NCI-H345 treated with DMSO at 0.1 percent for 48 hours (cell line): ENCODE data around the gene OTOP1.
"Not testable (repeated sequence)": the region's sequence is repeated elsewhere in the genome, so short reads cannot be mapped to it uniquely, and the experiment has no call there.

Experiments used
- DNase-seq: peaks from one replicate; lab custom pipeline; 2025; ENCODE audit not compliant: unreplicated experiment; lab: John Stamatoyannopoulos, UW

Gene OTOP1

DNA sequence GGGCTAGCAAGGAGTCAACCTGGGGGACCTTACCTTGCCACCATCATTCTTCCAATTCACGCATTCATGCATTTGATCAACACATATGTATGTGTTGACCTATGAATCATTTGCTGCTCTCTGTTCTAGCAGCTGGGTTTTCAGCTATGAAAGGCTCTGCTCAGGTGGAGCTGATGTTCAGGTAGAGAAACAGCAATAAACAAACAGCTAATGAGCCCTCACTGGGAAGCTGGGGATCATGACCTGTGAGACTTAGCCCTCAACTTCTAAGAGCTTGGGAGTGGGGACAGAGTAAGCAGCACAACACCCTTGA is 1.6 kb upstream of the OTOP1 start:
- DNase-seq: no peak

DNA sequence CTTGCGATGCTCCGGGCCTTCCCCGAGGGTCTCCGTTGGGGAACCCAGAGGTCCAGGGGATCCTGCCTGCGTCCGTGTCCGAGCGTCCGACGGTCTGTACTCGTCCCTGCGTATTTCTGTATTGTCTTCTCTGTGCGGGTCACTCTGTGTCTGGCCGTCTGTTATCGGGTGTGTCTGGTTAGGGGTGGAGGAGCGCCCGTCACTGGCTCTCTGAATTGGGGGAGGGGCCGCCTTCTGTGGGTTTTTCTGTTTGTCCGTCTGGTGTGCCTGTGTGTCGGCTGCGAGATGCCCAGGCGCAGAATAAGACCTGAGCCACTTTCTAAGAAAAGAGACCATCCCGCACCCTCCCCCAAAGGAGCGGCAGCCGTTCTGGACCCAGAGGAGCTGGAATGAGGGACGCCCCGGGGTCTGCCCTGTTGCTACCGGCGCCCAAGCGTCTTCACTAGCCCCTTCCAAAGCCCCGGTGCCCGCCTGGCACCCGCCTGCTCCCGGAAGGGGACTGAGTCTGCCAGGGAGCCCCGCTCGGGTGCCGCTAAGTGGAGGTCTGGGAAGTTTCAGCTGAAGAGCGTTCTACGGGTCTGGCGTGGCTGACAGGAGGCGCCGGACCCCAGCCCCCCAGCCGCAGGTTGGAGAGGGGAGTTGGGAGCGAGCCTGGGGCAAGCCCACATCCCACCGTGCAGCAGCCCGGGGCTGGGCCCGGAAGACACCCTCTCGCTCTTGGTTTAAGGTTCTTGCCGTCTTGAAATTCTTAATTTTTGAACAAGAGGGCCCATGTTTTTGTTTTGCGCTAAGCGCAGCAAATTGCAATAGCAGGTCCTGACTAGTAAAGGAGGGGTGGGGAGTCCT is 1.0 kb upstream of the OTOP1 start:
- no peak for DNase-seq

DNA sequence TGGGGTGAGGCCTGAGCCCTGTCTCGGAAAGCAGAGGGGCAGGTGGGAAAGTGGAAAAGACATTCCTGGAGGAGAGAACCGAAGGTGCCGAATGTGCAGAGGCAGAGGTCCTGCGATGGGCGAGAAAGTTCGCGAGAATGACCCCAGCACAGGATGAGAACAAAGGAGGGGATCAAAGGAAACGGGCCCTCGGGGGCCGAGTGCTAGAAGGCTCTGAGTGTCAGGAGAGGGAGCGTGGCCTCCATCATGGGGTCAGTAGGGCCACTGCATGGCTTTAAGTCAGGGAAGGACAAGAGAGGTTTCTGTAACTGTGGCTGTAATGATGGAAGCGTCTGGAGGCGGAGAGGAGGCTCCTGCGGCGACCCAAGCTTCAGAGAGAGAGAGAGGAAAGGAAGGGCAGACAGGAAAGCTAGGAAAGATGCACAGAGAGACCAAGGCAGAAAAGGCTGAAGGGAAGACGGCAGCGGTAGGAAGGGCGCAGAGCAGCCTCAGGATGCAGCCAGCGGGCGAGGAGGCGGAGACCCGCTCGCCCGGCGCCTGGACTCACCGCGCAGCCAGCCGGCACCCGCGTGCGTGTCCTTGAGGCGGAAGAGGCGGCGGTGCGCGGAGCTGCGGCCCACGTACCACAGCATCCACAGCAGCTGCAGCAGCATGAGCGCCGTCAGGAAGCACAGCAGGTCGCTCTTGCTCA is 669 bp downstream of the OTOP1 start:
- DNase-seq: no peak

DNA sequence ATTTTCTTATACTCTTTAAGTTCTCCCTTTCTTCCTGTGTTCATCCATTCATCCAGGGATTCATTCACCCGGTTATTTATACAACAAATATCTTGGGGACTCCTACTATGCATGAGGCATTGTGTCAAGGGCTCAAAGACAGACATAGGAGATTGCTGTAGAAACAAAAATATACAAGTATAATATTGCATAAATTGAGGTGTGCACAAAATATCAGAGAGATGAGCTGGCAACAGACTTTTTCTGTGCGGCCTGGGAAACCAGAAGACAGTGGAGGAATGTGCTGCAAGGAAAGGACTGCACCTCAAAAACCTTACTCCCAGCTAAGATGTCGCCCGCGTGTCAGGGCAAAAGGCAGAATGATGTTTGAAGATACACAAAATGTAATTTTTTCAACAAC is 9.6 kb downstream of the OTOP1 start:
- no peak for DNase-seq

DNA sequence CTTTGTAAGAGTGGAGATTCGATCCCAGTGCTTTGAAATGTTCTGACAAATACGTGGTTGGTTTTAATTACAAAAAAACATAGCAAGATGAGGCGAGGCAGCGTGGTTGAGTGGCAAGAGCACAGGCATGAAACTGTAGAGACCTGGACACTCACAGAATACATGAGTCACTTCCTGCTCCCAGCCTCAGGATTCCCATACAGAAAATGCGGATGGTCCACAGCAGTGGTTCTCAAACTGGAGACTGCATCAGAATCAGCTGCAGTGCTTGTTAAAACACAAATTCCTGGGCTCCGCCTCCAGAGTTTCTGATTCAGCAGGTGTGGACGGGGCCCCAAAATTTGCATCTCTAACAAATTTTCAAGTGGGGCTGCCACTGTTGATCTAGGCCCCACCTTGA is 10.1 kb downstream of the OTOP1 start:
- DNase-seq: no peak

DNA sequence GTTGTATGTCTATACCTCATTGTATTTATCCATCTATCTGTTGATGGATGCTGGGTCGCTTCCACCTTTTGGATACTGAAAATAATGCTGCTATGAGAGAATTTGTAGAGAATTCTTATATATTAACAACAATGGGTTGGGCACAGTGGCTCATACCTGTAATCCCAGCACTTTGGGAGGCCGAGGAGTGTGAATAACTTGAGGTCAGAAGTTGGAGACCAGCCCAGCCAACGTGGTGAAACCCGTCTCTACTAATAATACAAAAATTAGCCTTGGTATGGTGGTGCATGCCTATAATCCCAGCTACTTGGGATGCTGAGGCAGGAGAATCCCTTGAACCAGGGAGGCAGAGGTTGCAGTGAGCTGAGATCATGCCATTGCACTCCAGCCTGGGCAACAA is 13.1 kb downstream of the OTOP1 start:
- DNase-seq: not testable (repeated sequence)

DNA sequence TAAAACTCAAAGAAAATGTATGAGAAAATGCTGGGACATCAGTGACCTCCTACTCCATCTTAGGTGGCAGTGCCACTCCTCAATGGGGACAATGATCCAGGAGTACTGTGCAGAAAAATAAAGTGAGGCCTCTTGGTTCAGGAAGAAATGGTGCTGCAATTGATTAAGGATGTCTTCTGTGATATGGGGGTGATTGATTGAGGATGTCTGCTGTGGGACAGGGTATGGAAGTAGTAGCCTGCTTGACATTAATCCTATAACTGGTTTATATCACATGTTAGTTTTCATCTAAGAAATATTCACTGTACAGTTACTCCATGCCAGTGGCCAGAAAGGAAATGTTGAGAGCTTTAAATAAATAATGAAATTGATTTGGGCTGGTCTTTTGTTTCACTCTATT is 20.5 kb downstream of the OTOP1 start:
- DNase-seq: no peak

DNA sequence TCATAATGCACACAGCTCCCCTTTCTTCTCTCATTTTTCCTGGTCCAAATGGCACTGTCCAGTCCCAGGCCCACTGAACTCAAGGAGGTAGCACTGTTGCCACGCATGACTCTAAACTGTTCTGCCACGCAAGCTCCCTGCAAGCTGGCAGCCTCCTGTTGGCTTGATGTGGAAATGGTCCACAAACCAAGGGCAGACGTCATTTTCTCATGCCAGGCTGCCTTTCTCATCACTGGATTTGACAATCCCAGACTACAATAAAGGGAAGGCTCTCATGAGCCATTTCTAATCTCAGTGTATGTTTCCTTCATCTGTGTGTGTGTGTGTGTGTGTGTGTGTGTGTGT is 22.4 kb downstream of the OTOP1 start:
- no peak for DNase-seq

DNA sequence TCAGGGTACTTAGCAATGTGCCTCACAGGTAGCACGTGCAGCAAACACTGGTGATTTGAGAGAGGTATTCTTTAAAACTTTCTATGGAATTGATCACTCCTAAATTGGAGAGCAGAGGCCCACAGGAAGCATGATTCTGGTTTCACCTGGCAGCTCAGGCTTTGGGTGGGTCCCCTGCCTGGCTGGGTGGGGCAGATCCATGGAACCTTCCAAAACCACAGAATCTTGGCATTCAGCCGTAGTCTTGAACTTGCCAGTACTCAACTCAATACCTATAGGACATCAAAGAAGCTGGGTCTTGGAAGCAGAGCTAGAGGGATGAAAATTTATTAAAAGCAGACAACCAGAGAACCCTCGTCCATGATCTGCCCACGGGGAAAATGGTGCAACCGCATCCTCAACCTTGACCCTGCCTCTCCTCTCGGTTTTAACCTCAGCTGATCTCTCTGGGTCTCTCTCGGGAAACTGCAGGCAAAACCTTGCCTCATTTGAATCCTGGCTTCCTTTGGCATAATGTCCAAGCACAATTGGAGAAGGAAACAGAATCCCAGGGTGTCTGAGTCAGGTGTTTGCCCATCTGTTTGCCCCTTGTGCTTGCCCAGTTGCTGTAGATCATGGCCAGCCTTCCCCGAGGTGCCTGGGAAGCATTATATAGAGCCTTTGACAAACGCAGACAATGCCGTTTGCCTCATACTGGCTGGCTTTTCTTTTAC is 22.9 kb downstream of the OTOP1 start:
- no peak for DNase-seq

DNA sequence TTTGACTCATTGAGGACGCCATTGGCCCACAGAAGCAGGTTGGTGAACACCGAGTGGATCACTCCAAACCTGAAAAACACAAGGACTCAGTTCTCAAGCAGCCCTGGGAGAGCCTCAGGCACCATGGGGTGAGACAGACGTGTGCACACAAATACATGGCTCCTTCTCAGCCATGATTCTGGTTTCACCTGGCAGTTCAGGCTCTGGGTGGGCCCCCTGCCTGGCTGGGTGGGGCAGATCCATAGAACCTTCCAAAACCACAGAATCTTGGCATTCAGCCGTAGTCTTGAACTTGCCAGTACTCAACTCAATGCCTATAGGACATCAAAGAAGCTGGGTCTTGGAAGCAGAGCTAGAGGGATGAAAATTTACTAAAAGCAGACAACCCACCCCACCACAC is 24.2 kb downstream of the OTOP1 start:
- no peak for DNase-seq

DNA sequence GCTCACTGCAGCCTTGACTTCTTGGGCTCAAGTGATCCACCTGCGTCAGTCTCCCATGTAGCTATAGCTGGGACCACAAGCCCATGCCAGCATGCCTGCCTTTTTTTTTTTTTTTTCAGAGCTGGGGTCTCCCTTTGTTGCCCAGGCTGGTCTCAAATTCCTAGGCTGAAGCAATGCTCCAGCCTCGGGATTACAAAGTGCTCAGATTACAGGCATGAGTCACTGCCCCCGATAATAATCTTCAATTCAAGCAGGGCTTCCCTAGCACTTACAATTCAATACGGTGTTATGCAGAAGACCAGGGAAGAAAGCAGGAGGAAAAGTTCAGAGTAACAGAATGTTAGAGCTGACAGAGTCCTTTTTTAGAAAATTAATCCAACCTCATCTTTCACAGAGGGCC is 26.1 kb downstream of the OTOP1 start:
- no peak for DNase-seq

DNA sequence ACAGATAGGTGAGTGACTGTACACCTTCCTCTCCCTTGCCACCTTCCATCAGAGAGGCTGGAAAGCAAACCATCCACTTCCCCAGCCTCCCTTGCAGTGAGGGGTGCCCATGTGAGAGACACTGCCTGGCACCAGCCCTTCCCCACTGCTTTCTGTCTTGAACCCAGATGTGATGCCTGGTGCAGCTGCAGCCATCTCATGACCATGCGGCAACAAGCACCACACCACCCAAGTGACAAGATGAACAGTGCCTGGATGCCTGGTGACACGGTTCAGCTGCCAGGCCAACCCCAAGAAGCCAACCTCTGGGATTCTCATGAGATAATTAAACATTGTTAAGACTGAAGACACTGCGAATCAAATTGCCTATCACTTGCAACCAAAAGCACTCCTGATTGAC is 31.4 kb downstream of the OTOP1 start:
- DNase-seq: no peak

DNA sequence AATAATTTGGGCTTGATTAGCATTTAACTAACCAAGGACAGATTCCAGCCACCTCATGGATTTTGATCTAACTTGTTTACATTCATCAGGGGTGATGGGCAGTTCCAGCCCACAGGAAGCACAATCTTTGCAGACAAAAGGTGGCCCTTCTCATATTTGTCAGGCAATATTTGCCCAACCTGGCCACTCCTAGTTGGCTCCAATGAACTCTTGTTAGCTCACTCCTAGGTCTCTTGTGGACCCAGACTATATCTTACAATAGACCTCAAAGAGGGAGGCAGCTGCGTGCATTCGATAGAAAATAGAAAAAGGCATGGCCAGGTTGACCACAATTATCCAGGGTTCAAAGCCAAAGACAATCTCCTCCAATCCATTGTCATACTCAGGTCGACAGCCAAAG is 38.2 kb downstream of the OTOP1 start:
- DNase-seq: not testable (repeated sequence)

DNA sequence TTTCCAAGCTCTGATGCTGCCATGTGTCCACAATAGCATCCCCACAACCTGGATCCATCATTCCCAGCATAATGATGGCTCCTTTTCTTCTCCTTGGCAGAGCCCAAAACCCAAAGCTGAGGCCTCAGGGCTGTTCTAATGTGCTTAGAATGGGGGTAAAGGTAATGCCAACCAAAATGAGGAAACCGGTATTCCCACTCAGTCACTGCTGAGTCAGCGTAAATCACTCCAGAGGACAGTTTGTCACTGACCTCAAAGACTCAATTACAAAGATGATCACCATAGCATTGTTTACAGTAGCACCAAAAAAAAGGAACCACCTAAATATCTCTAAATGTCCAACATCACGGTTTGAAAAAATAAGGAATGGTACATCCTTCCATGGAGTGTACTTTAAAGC is 41.2 kb downstream of the OTOP1 start:
- no peak for DNase-seq

DNA sequence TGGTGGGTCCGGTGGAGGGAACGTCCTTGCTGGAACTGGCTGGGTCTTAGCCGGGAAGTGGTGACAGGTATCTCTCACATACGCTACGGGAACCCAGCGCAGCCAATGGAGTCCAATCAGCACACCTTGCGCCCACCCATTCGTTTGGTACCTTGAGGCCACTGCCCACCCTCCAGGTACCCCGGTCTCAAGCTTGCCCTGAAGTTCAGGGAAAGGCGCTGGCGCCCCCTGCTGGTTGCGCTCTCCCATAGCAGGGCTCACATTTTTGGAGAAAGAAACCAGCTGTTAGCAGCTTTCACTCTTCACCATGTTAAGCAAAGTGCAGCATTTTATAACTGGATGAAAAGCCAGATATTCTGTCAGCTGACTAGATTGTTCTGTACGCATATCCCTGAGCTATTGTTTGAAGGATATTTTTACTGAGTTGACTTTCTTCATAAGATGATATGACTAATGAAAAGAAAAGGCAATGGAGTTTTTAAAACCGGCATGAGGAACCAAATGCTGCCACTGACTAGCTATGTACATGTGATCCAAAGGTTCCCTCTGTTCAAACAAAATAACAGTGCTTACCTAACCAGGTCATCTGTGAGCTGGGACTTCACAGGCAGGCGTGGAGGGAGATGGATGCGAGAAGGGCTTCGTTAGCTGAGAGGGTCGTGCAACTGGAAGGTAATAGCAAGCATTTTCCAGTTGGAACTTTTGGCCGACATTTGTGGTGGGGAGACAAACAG is 43.7 kb downstream of the OTOP1 start:
- no peak for DNase-seq

DNA sequence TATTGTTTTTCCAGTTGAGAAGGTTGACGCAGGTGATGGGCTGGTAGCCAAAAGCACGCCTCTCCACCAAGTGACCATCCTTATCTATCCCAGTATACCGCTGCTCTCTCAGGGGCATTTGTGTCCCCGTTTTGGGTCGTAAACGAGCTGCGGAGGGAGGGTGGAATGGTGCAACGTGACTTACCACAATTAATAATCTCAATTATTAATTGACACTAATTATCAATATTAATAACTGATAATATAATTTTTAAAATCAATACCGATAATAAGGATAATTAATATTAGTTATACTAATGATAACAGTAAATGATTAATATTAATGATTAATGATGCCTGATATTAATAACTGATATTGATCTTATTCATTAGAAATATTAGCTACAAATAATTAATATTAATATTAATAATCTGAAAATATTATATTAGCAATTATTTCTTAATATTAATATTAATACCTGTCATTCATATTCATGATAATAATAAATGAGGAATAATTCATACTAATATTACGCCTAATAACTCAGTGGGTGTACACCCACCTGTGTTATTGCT is 56.1 kb downstream of the OTOP1 start:
- DNase-seq: no peak

DNA sequence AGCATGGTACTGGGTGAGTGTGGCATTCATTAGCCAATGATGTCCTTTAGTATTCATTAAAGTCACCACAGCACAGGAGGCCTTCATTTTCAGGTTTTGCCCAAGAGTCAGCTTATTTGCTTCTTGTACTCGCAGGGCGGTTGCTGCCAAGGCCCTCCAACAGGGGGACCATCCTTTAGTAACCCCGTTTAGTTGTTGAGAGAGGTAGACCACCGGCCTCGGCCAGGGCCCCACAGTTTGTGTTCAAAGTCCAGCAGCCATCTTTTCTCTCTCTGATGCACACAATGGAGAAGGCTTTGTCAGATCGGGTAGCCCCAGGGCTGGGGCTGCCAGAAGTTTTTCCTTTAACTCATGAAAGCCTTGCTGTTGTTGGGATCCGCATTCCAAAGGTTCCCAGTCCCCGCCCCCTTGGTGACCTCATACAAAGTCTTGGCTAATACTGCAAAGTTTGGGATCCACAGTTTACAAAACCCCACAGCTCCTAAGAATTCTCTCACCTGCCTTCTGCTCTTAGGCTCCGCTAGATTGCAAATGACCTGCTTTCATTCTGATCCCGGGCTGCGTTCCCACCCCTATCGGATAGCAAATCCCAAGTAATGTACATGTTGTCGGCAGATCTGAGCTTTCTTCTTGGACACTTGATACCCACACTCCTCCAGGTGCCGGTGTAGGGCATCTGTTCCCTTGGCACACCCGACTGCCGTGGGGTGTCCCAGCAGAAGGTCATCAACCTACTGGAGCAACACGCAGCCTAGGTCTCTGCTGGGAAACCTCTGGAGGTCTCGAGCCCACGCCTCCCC is 58.5 kb downstream of the OTOP1 start:
- not testable (repeated sequence) for DNase-seq

DNA sequence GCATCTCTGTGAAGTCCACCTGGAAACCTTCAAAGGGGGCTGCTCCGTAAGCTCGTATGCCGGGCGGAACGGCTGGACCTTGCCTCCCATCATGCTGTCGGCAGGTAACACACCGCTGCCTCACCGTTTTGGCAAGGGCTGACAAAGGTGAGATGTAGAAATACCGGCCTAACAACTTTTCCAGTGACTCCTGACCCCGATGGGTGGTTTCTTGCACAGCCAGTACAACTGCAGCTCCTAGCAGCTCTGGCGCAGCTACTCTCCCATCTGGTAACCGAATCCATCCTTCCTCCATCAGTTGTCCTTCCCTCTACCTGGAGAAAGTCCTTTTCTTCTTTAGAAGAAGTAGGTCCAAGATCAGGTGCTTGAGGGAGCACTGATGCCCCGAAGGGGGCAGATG is 59.7 kb downstream of the OTOP1 start:
- not testable (repeated sequence) for DNase-seq

DNA sequence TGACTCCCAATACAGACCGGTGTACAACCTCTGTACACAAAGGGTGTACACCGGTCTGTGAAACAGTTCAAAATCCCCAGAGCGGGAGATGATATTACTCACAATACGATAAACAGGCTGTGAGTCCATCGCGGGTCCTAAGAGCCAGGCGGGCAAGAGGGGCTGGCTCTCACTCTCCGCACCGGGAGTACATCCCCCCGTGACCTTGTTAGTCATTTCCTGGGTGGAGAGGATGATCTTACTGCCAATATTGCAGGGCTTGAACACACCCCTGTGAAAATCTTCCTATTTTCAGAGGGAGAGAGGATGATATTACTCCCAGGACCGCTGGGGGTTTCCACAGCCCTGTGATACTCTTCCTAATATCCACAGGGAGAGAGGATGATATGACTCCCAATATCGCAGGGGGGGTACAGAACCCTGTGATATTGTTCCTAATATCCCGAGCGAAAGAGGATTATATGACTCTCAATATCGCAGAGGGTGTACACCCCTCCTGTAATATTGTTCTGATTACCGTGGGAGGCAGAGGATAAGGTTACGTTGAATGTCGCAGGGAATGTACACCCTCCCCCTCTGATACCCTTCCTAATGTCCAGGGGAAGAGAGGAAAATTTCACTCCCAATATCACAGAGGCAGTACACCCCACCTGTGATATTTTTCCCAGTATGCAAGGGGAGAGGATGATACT is 60.9 kb downstream of the OTOP1 start:
- not testable (repeated sequence) for DNase-seq
